ENCODE results near the gene LTF. TPM values are rescaled to one million over a fixed set of nuclear protein-coding genes. Genes with fewer than 3 reads are reported as not detected.
A peak's percentile ranks its signal among the peaks of the same experiment; 100 is the strongest.

LTF gene
- total RNA-seq, 1 donor from 2014 or later: not detected

- TF ChIP-seq CTCF (conservative IDR thresholded peaks at IDR 0.05): no peak
- DNase-seq (ENCODE audit: low read depth, low spot score): no peak
- no peak overlapping the region for H3K4me3 Mint-ChIP-seq
- no peaks in the 10 kb centered on the region for H3K9me3 Mint-ChIP-seq
- no peaks in the 10 kb centered on the region for H3K36me3 Mint-ChIP-seq (ENCODE audit: low read depth)
- peaks cover 16% of the 10 kb centered on the region for H3K27me3 Mint-ChIP-seq (ENCODE audit: low read depth)
- no peak overlapping the region for H3K27ac Mint-ChIP-seq (ENCODE audit: unreplicated experiment)
- no peaks in the 10 kb centered on the region for H3K4me1 Mint-ChIP-seq
These were observed 10.5 kb downstream of the LTF start for GRCh38 chr3:46454209-46454595.

- Mint-ChIP-seq H3K4me3 (no peak overlapping the region), H3K27ac (ENCODE audit: unreplicated experiment) (no peak overlapping the region), H3K4me1 (no peaks in the 10 kb centered on the region), H3K27me3 (ENCODE audit: low read depth) (peaks cover 16% of the 10 kb centered on the region), H3K36me3 (ENCODE audit: low read depth) (no peaks in the 10 kb centered on the region), H3K9me3 (no peaks in the 10 kb centered on the region)
- TF ChIP-seq CTCF (conservative IDR thresholded peaks at IDR 0.05): no peak
- DNase-seq (ENCODE audit: low read depth, low spot score): no peak
These were observed 11.0 kb downstream of the LTF start for GRCh38 chr3:46453526-46454208.

GRCh38 chr3:46449755-46450552, 14.8 kb downstream of the LTF start:
- DNase-seq (ENCODE audit: low read depth, low spot score): no peak
- H3K27me3 Mint-ChIP-seq (ENCODE audit: low read depth): peaks cover 16% of the 10 kb centered on the region
- no peaks in the 10 kb centered on the region for H3K36me3 Mint-ChIP-seq (ENCODE audit: low read depth)
- no peak overlapping the region for H3K27ac Mint-ChIP-seq (ENCODE audit: unreplicated experiment)
- no peaks in the 10 kb centered on the region for H3K4me1 Mint-ChIP-seq
- H3K9me3 Mint-ChIP-seq: no peaks in the 10 kb centered on the region
- H3K4me3 Mint-ChIP-seq: no peak overlapping the region
- peak; percentile 63 for TF ChIP-seq CTCF (conservative IDR thresholded peaks at IDR 0.05)

- Mint-ChIP-seq H3K27ac (ENCODE audit: unreplicated experiment) (no peak overlapping the region), H3K36me3 (ENCODE audit: low read depth) (no peaks in the 10 kb centered on the region), H3K4me3 (no peak overlapping the region), H3K4me1 (no peaks in the 10 kb centered on the region), H3K9me3 (no peaks in the 10 kb centered on the region), H3K27me3 (ENCODE audit: low read depth) (peaks cover 15% of the 10 kb centered on the region)
- no peak for TF ChIP-seq CTCF (conservative IDR thresholded peaks at IDR 0.05)
- DNase-seq (ENCODE audit: low read depth, low spot score): no peak
These were observed 16.0 kb downstream of the LTF start for GRCh38 chr3:46448721-46449120.

- no peak for DNase-seq (ENCODE audit: low read depth, low spot score)
- Mint-ChIP-seq H3K9me3 (no peaks in the 10 kb centered on the region), H3K27ac (ENCODE audit: unreplicated experiment) (no peak overlapping the region), H3K27me3 (ENCODE audit: low read depth) (peaks cover 3% of the 10 kb centered on the region), H3K36me3 (ENCODE audit: low read depth) (no peaks in the 10 kb centered on the region), H3K4me3 (no peak overlapping the region), H3K4me1 (no peaks in the 10 kb centered on the region)
- TF ChIP-seq CTCF (conservative IDR thresholded peaks at IDR 0.05): no peak
These were observed 17.3 kb downstream of the LTF start for GRCh38 chr3:46447228-46447985.

All from neural crest cell (in vitro differentiated cells).